PC-3 (cell line): Measurements from ENCODE around the gene FAM47E.

Source experiments
- CTCF ChIP-seq: fragments of 300-600 bp; sonication (generic); conservative IDR thresholded peaks from 2 replicates; pipeline ENCODE4 v1.5.1; 2017; ENCODE audit warnings: antibody characterized with exemption, low read depth, mild to moderate bottlenecking, low read length
- EZH2phosphoT487 ChIP-seq: fragments of 300-600 bp; sonication (generic); IDR thresholded peaks from 2 replicates; pipeline ENCODE4 v1.6.1; 2018; ENCODE audit warnings: mild to moderate bottlenecking, antibody characterized with exemption, low read length, borderline replicate concordance

- no peak for TF ChIP-seq CTCF
- no peak for TF ChIP-seq EZH2phosphoT487
These were observed 32.0 kb upstream of the FAM47E start for GRCh38 chr4:76219299-76220055.
